ENCODE results near the gene CCDC12. TPM values are rescaled to one million over a fixed set of nuclear protein-coding genes. Genes with fewer than 3 reads are reported as not detected.

CCDC12 gene
- total and polyA plus RNA-seq, 9 of the 15 experiments (the other 6 are each of a cell fraction or from before 2014, with no cell fraction given) = 8.9 to 201 (median 86.9) TPM

GRCh38 chr3:46909535-46910161, 66.9 kb downstream of the CCDC12 start (continued):
- TF ChIP-seq RREB1 (CRISPR knock-in tag; IDR thresholded peaks at IDR 0.05) = no peak
- TF ChIP-seq CBX3 (IDR thresholded peaks at IDR 0.05; ENCODE audit: borderline replicate concordance in 1 of 2, low read length in 2 of 2) = no peak; a peak in 1 of 3 replicates
- TF ChIP-seq TRIM24 (IDR thresholded peaks at IDR 0.05) = no peak
- TF ChIP-seq BDP1 (IDR thresholded peaks at IDR 0.05; ENCODE audit: insufficient read depth, insufficient read length) = no peak
- no peak for TF ChIP-seq KDM2B (CRISPR knock-in tag; IDR thresholded peaks at IDR 0.05)
- TF ChIP-seq RBBP5 (IDR thresholded peaks at IDR 0.05; ENCODE audit: borderline replicate concordance, insufficient read depth, low read length, poor library complexity, severe bottlenecking) = no peak
- TF ChIP-seq, protein P1, sequence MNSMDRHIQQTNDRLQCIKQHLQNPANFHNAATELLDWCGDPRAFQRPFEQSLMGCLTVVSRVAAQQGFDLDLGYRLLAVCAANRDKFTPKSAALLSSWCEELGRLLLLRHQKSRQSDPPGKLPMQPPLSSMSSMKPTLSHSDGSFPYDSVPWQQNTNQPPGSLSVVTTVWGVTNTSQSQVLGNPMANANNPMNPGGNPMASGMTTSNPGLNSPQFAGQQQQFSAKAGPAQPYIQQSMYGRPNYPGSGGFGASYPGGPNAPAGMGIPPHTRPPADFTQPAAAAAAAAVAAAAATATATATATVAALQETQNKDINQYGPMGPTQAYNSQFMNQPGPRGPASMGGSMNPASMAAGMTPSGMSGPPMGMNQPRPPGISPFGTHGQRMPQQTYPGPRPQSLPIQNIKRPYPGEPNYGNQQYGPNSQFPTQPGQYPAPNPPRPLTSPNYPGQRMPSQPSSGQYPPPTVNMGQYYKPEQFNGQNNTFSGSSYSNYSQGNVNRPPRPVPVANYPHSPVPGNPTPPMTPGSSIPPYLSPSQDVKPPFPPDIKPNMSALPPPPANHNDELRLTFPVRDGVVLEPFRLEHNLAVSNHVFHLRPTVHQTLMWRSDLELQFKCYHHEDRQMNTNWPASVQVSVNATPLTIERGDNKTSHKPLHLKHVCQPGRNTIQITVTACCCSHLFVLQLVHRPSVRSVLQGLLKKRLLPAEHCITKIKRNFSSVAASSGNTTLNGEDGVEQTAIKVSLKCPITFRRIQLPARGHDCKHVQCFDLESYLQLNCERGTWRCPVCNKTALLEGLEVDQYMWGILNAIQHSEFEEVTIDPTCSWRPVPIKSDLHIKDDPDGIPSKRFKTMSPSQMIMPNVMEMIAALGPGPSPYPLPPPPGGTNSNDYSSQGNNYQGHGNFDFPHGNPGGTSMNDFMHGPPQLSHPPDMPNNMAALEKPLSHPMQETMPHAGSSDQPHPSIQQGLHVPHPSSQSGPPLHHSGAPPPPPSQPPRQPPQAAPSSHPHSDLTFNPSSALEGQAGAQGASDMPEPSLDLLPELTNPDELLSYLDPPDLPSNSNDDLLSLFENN (IDR thresholded peaks at IDR 0.05; ENCODE audit: low read depth in 2 of 2, low read length in 2 of 2) = no peak
- no peak for TF ChIP-seq ZBTB26 (CRISPR knock-in tag; IDR thresholded peaks at IDR 0.05)
- TF ChIP-seq, protein P2, sequence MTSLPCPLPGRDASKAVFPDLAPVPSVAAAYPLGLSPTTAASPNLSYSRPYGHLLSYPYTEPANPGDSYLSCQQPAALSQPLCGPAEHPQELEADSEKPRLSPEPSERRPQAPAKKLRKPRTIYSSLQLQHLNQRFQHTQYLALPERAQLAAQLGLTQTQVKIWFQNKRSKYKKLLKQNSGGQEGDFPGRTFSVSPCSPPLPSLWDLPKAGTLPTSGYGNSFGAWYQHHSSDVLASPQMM (CRISPR knock-in tag; IDR thresholded peaks at IDR 0.05) = no peak
- TF ChIP-seq ZNF232 (CRISPR knock-in tag; IDR thresholded peaks at IDR 0.05) = no peak
- peak; percentile 53 to 62; a peak in 2 of 4 replicates for TF ChIP-seq MAZ (CRISPR knock-in tag; conservative IDR thresholded peaks at IDR 0.05 in 1 of 2, IDR thresholded peaks at IDR 0.05 in 1 of 2)
- TF ChIP-seq ZNF778 (CRISPR knock-in tag; IDR thresholded peaks at IDR 0.05) = no peak
- TF ChIP-seq, protein P3, sequence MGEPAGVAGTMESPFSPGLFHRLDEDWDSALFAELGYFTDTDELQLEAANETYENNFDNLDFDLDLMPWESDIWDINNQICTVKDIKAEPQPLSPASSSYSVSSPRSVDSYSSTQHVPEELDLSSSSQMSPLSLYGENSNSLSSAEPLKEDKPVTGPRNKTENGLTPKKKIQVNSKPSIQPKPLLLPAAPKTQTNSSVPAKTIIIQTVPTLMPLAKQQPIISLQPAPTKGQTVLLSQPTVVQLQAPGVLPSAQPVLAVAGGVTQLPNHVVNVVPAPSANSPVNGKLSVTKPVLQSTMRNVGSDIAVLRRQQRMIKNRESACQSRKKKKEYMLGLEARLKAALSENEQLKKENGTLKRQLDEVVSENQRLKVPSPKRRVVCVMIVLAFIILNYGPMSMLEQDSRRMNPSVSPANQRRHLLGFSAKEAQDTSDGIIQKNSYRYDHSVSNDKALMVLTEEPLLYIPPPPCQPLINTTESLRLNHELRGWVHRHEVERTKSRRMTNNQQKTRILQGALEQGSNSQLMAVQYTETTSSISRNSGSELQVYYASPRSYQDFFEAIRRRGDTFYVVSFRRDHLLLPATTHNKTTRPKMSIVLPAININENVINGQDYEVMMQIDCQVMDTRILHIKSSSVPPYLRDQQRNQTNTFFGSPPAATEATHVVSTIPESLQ (CRISPR knock-in tag; IDR thresholded peaks at IDR 0.05) = no peak
- TF ChIP-seq TCF7L2 (IDR thresholded peaks at IDR 0.05; ENCODE audit: low read depth, low read length) = no peak
